Liver (tissue), 3 donors: Measurements from ENCODE around the gene CLRN3.

Source experiments
- CTCF ChIP-seq: fragments of 150-350 bp; IDR thresholded peaks from 2 replicates; pipeline ENCODE4 v1.5.1; 2017; ENCODE audit warnings: improper control_type of control experiment, low read depth, low read length; ENCODE audit not compliant: missing input control
- GABPA ChIP-seq, 2 donors: IDR thresholded peaks in 1 of 2; conservative IDR thresholded peaks in 1 of 2; 2 replicates each; pipeline ENCODE4 v1.6.1; 2016; ENCODE audit warnings: antibody characterized with exemption in 2 of 2, mild to moderate bottlenecking in 1 of 2, moderate library complexity in 1 of 2
- HNF4A ChIP-seq, 2 donors: conservative IDR thresholded peaks; 2 replicates each; pipeline ENCODE4 v1.6.1; 2016; ENCODE audit warnings: antibody characterized with exemption in 2 of 2, mild to moderate bottlenecking in 2 of 2
- JUND ChIP-seq, 2 donors: IDR thresholded peaks; 2 replicates each; pipeline ENCODE4 v1.6.1; 2016; ENCODE audit warnings: antibody characterized with exemption in 2 of 2
- NR2F2 ChIP-seq: IDR thresholded peaks from 2 replicates; pipeline ENCODE4 v1.6.1; 2016; ENCODE audit warnings: antibody characterized with exemption
- RAD21 ChIP-seq, 2 donors: IDR thresholded peaks; 2 replicates each; pipeline ENCODE4 v1.6.1; 2016; ENCODE audit warnings: antibody characterized with exemption in 2 of 2, mild to moderate bottlenecking in 2 of 2
- REST ChIP-seq: IDR thresholded peaks from 2 replicates; pipeline ENCODE4 v1.6.1; 2016; ENCODE audit warnings: antibody characterized with exemption, mild to moderate bottlenecking
- SP1 ChIP-seq: IDR thresholded peaks from 2 replicates; pipeline ENCODE4 v1.6.1; 2018; ENCODE audit warnings: antibody characterized with exemption, mild to moderate bottlenecking
- TAF1 ChIP-seq: conservative IDR thresholded peaks from 2 replicates; pipeline ENCODE4 v1.6.1; 2016; ENCODE audit warnings: antibody characterized with exemption, mild to moderate bottlenecking
- YY1 ChIP-seq: IDR thresholded peaks from 2 replicates; pipeline ENCODE4 v1.6.1; 2016; ENCODE audit warnings: antibody characterized with exemption, mild to moderate bottlenecking
- ZBTB33 ChIP-seq: IDR thresholded peaks from 2 replicates; pipeline ENCODE4 v1.6.1; 2016; ENCODE audit warnings: antibody characterized with exemption
- donor health status: healthy.
- donor health status: healthy.

GRCh38 chr10:127872871-127873600 is 19.7 kb downstream of the CLRN3 start:
- TF ChIP-seq TAF1 (no peak), RAD21 (IDR thresholded peaks at IDR 0.05) (peak; percentile 76 to 88), ZBTB33 (peak; percentile 77), NR2F2 (no peak), SP1 (peak; percentile 89), YY1 (peak; percentile 85), CTCF (peak; percentile 50), GABPA (IDR thresholded peaks at IDR 0.05 in 1 of 2, conservative IDR thresholded peaks at IDR 0.05 in 1 of 2) (no peak), HNF4A (conservative IDR thresholded peaks at IDR 0.05) (peak; percentile 99 to 100), REST (peak; percentile 41), JUND (IDR thresholded peaks at IDR 0.05) (peak; percentile 45 to 49)
